NB4 (cell line): ENCODE data around the gene EFCAB6.

Source experiments
- POLR2A ChIP-seq: IDR thresholded peaks from 2 replicates; pipeline ENCODE4 v1.6.1; 2011; ENCODE audit warnings: mild to moderate bottlenecking; ENCODE audit not compliant: insufficient read length; ENCODE audit errors: extremely low read depth
- TF ChIP-seq, protein P1 (sequence below): IDR thresholded peaks from one replicate; pipeline ENCODE4 v1.5.1; 2012; ENCODE audit warnings: low read depth, low read length
- TF ChIP-seq, protein P2 (sequence below): IDR thresholded peaks from 2 replicates; pipeline ENCODE4 v1.6.1; 2011; ENCODE audit warnings: low read depth, low read length

- TF ChIP-seq, protein P1, sequence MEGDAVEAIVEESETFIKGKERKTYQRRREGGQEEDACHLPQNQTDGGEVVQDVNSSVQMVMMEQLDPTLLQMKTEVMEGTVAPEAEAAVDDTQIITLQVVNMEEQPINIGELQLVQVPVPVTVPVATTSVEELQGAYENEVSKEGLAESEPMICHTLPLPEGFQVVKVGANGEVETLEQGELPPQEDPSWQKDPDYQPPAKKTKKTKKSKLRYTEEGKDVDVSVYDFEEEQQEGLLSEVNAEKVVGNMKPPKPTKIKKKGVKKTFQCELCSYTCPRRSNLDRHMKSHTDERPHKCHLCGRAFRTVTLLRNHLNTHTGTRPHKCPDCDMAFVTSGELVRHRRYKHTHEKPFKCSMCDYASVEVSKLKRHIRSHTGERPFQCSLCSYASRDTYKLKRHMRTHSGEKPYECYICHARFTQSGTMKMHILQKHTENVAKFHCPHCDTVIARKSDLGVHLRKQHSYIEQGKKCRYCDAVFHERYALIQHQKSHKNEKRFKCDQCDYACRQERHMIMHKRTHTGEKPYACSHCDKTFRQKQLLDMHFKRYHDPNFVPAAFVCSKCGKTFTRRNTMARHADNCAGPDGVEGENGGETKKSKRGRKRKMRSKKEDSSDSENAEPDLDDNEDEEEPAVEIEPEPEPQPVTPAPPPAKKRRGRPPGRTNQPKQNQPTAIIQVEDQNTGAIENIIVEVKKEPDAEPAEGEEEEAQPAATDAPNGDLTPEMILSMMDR: no peak
- TF ChIP-seq POLR2A: no peak
- TF ChIP-seq, protein P2, sequence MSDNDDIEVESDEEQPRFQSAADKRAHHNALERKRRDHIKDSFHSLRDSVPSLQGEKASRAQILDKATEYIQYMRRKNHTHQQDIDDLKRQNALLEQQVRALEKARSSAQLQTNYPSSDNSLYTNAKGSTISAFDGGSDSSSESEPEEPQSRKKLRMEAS: no peak
These were observed 323.2 kb downstream of the EFCAB6 start for GRCh38 chr22:43488937-43489336.
